Measurements from ENCODE around the gene LRRC18. TPM values are rescaled to one million over a fixed set of nuclear protein-coding genes. Genes with fewer than 3 reads are reported as not detected.

LRRC18 gene
- total RNA-seq (ENCODE audit: low replicate concordance): not detected in 2 replicates
- long read RNA-seq: 0 reads

DNA sequence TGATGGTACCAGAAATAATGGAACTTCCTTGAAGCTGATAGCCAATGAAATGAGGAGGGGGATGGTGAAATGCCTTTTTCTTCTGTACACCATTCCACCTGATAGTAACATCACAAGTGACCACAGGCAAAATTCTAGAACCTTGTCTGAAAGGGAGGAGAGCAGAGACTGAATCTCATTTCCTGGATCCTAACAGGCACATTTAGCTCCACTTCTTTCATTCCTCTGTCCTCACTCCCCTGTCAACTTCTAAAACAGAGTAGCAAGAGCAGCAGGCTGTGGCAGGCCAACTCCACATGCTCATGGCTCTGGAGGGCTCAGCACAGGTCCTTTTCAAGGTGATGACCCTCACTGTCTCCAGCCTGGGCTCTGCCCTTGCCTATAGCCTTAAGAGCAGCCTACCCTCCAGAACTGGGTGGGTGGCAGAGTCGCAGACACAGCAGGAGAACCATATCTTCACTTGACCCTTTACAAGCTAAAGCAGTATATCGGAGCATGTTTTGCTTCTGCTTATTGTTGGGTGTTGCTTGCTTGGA, at the start of gene LRRC18:
Gene LRRC18 (minus strand): TSS at position 51 of the 536 bp plus-strand sequence. CDS start 25,685 bp downstream, outside the sequence.
- peak; percentile 32 for DNase-seq (ENCODE audit: extremely low spot score, unreplicated experiment)
- no peak for TF ChIP-seq CTCF (conservative IDR thresholded peaks at IDR 0.05)
- Mint-ChIP-seq H3K4me3 (no peak within 1 kb of the TSS), H3K4me1 (ENCODE audit: unreplicated experiment) (peaks cover 12% of the 10 kb centered on the region), H3K36me3 (no peaks in the 10 kb centered on the region), H3K27ac (no peak within 1 kb of the TSS), H3K9me3 (no peaks in the 10 kb centered on the region), H3K27me3 (peaks cover 5% of the 10 kb centered on the region)

DNA sequence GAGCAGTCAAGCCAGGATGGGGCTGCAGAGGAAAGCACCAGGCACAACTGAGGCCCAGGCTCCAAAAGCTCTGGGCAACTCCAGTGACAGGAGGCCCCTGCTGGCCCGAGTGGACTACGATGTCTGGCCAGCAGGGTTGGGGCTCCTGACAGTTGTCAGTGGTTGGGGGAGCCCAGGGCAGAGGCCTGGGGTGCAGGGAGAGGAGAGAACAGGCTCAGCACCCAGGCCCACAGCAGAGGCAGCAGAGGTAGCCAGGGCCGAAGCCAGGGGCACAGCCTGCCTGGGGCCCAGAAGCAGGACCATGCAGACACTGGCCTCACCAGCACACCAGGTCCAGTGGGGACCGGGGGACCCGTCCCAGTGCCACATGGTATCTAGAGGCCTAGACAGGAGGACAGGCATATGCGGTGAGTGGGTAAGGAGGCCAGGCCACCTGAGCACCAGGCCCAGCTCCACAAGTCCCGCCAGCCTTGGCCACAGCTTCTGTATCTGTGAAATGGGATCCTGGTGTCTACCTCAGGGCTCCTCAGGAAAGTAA, 46.0 kb upstream of the LRRC18 start:
- peaks cover 7% of the 10 kb centered on the region for H3K27me3 Mint-ChIP-seq
- TF ChIP-seq CTCF (conservative IDR thresholded peaks at IDR 0.05): no peak
- no peak for DNase-seq (ENCODE audit: extremely low spot score, unreplicated experiment)
- H3K9me3 Mint-ChIP-seq: no peaks in the 10 kb centered on the region
- no peaks in the 10 kb centered on the region for H3K36me3 Mint-ChIP-seq
- no peak overlapping the region for H3K27ac Mint-ChIP-seq
- peaks cover 3% of the 10 kb centered on the region for H3K4me1 Mint-ChIP-seq (ENCODE audit: unreplicated experiment)
- H3K4me3 Mint-ChIP-seq: no peak overlapping the region

- Mint-ChIP-seq H3K36me3 (no peaks in the 10 kb centered on the region), H3K27ac (no peak overlapping the region), H3K4me3 (no peak overlapping the region), H3K27me3 (peaks cover 11% of the 10 kb centered on the region), H3K4me1 (ENCODE audit: unreplicated experiment) (peaks cover 3% of the 10 kb centered on the region), H3K9me3 (no peaks in the 10 kb centered on the region)
- DNase-seq (ENCODE audit: extremely low spot score, unreplicated experiment): no peak
- no peak for TF ChIP-seq CTCF (conservative IDR thresholded peaks at IDR 0.05)
These were observed 44.2 kb upstream of the LRRC18 start for GRCh38 chr10:48983648-48984351.

DNA sequence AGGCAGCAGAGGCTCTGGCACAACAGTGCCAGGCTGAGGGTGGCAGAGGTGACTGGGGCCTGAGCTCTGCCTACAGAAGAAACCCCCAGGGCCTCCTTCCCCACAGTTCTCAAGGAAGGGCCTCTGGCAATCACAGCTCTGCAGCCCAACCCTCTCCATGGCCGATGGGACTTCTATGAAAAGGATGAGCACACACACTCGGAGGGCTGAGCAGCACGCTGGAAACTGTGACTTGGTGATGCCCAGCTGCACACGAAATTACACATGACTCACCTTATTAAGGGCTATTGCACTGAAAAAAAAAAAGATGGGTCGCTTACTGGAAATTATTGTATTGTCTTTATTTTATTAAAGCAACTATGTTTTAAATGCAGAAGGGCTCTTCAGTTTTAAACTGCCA, 42.9 kb upstream of the LRRC18 start:
- no peak for TF ChIP-seq CTCF (conservative IDR thresholded peaks at IDR 0.05)
- peaks cover 16% of the 10 kb centered on the region for H3K27me3 Mint-ChIP-seq
- no peaks in the 10 kb centered on the region for H3K36me3 Mint-ChIP-seq
- H3K27ac Mint-ChIP-seq: no peak overlapping the region
- no peak overlapping the region for H3K4me3 Mint-ChIP-seq
- DNase-seq (ENCODE audit: extremely low spot score, unreplicated experiment): no peak
- no peaks in the 10 kb centered on the region for H3K4me1 Mint-ChIP-seq (ENCODE audit: unreplicated experiment)
- no peaks in the 10 kb centered on the region for H3K9me3 Mint-ChIP-seq

GRCh38 chr10:48981310-48981907, 41.8 kb upstream of the LRRC18 start:
- no peak overlapping the region for H3K27ac Mint-ChIP-seq
- no peaks in the 10 kb centered on the region for H3K9me3 Mint-ChIP-seq
- peak; percentile 91 for TF ChIP-seq CTCF (conservative IDR thresholded peaks at IDR 0.05)
- no peak for DNase-seq (ENCODE audit: extremely low spot score, unreplicated experiment)
- H3K36me3 Mint-ChIP-seq: no peaks in the 10 kb centered on the region
- peaks cover 16% of the 10 kb centered on the region for H3K27me3 Mint-ChIP-seq
- H3K4me3 Mint-ChIP-seq: no peak overlapping the region
- H3K4me1 Mint-ChIP-seq (ENCODE audit: unreplicated experiment): no peaks in the 10 kb centered on the region

All from type B pancreatic cell (in vitro differentiated cells).